Naive thymus-derived CD8-positive, alpha-beta T cell (primary cell): ENCODE data around the gene CTBP2. TPM values are rescaled to one million over a fixed set of nuclear protein-coding genes. Genes with fewer than 3 reads are reported as not detected.
A peak's percentile ranks its signal among the peaks of the same experiment; 100 is the strongest.
"Not testable (repeated sequence)": the region's sequence is repeated elsewhere in the genome, so short reads cannot be mapped to it uniquely, and the experiment has no call there.

ENCODE experiments used
- ATAC-seq, 2 donors: fragments of 150-1000 bp; cut with Tn5 transposase in 1 of 2; sonication (Bioruptor Pico), chemical (Tn5 transposase) in 1 of 2; 1 replicate in 1 of 2; 2 replicates in 1 of 2; pipeline ENCODE4 v1.10.0; 2021; ENCODE audit warnings: mild to moderate bottlenecking in 2 of 2, moderate library complexity in 2 of 2
- POLR2A ChIA-PET: fragments of 350-600 bp; sonication (Branson Sonifier 250); formaldehyde crosslinking; loops from one replicate; lab custom pipeline; 2021; ENCODE audit warnings: antibody characterized with exemption; lab: Charles Lee
- DNase-seq, 10 donors: peaks; one replicate each; pipeline versions ENCODE4 v3.0.0 to v3.0.0-alpha.2; 2020 to 2022
- H3K27ac Mint-ChIP-seq, 10 donors: one replicate each; pipeline ENCODE4 v1.8.0; 2020 to 2022; ENCODE audit warnings: mild to moderate bottlenecking in 10 of 10, mixed read lengths in 10 of 10, moderate library complexity in 4 of 10, inconsistent platforms in 1 of 10
- H3K27me3 Mint-ChIP-seq, 5 donors: one replicate each; pipeline ENCODE4 v1.8.0; 2021 to 2022; ENCODE audit warnings: mixed read lengths in 5 of 5
- H3K36me3 Mint-ChIP-seq, 3 donors: one replicate each; pipeline ENCODE4 v1.8.0; 2020 to 2022; ENCODE audit warnings: mixed read lengths in 3 of 3, mild to moderate bottlenecking in 2 of 3, inconsistent platforms in 1 of 3
- H3K4me1 Mint-ChIP-seq, 4 donors: one replicate each; pipeline ENCODE4 v1.8.0; 2021 to 2022; ENCODE audit warnings: mixed read lengths in 4 of 4
- H3K4me3 Mint-ChIP-seq, 10 donors: one replicate each; pipeline ENCODE4 v1.8.0; 2020 to 2022; ENCODE audit warnings: mild to moderate bottlenecking in 10 of 10, mixed read lengths in 10 of 10, moderate library complexity in 6 of 10, inconsistent platforms in 1 of 10
- H3K9me3 Mint-ChIP-seq, 9 donors: one replicate each; pipeline ENCODE4 v1.8.0; 2020 to 2022; ENCODE audit warnings: mixed read lengths in 9 of 9, mild to moderate bottlenecking in 3 of 9, inconsistent platforms in 1 of 9, moderate library complexity in 1 of 9
- polyA plus RNA-seq, 3 donors: library from polyadenylated mRNA; unstranded; fragments of 300-500 nt; fragmentation: Illumina TruSeq; gene quantifications; one replicate each; pipeline ENCODE4 v1.2.3, GENCODE V29; 2021
- total RNA-seq, 8 experiments: library from RNA in 2 of 8; stranded (reverse) in 2 of 8; gene quantifications; one replicate each; pipeline ENCODE4 v1.2.3 and lab custom pipeline; 2021 to 2026

The CTBP2 gene
- total and polyA plus RNA-seq, 5 experiments from 2014 or later = 0.05 to 3.1 (median 0.42) TPM

DNA sequence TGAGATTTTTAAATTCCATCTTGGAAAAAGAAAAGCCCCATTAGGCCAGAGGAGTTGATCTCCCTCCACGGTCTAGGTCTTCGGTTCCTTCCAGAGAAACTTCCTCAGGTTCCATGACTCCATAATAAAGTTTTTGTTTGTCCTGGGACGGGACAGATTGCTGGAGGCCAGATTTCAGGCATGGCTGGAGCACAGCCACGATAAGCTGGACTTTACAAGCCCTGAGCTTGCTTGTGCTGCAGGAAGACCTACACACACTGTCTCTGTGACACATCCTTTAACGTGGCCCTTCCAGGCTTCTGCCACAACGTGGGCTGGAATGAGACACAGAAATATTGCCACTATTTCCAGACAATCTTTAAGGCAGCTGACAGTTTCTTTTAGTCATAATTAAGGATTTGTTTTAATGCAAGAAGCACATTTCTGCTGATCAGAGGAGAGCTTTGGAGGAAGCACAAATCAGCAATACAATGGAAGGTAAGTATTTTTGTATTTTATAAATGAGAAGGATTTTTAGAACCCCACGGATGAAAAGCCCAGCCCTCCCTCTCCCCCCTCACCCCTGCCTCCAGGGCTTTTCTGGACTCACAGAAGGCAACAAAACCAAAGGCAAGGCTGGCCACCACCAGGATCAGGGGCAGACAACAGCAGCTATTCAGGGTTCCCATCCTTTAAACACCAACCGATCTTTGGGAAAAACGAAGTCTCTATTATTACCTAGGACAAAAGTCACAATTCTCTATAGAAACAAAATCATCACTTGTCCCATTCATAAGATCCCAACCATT, 6.5 kb downstream of the CTBP2 start:
- H3K4me3 Mint-ChIP-seq = peak overlapping the region in 1 of 10 donors; percentile 12
- peaks cover 49 to 82% (median 65%) of the 10 kb centered on the region in 5 donors for H3K27me3 Mint-ChIP-seq
- POLR2A ChIA-PET = no interaction called here

DNA sequence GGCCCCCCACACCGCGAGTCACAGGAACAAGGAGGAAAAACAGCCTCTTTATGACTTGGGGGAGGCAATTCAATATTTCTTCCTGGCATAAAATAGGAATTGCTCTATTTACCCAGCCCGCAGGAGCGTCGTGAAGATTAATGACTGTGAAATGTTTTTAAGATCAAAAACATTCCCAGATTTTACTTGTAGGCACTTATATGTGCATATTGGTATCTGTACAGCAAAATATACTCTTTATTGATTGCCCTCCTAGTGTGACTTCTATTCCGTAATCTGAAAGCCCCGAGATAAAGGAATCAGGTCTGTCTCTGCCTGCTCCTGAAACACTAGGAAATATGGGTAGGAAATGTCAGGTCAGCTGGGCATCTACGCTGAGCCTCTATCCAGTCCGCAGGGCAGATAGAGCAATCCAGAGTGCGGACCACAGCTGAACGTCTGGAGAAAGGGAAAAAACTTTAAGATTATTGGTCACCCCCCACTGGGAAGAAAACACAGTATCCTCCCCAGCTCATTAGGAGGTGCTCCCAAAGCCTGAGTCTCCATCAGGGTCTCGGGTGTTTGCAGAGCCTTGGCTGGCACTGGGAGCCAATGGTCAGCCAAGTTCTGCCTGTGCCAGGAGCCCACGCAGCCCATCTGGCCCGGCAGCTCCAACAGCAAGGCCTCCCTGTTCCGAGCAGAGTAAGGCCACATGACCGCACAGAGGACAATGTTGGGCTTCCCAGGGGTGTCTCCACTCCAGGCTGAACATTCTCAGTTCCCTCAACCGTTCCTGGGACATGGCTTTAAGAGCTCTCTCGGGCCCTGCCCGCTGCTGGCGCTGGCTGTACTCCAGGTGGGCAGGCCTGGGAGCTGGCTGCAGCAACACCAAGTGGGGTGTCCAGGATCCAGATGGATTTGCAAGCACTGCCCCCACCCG, 7.7 kb downstream of the CTBP2 start:
- POLR2A ChIA-PET = no interaction called here
- Mint-ChIP-seq H3K27me3 (peaks cover 48 to 84% (median 66%) of the 10 kb centered on the region in 5 donors), H3K27ac (no peak overlapping the region), H3K9me3 (no peaks in the 10 kb centered on the region), H3K36me3 (peaks cover 0 to 6% (median 0%) of the 10 kb centered on the region in 3 donors), H3K4me3 (no peak overlapping the region), H3K4me1 (peaks cover 0 to 80% (median 3%) of the 10 kb centered on the region in 4 donors)
- DNase-seq (no peak), ATAC-seq (no peak)

More for the DNA sequence above, 6.5 kb downstream of the CTBP2 start:
- peaks cover 0 to 74% (median 4%) of the 10 kb centered on the region in 4 donors for H3K4me1 Mint-ChIP-seq
- H3K27ac Mint-ChIP-seq = no peak overlapping the region
- peaks cover 0 to 6% (median 3%) of the 10 kb centered on the region in 3 donors for H3K36me3 Mint-ChIP-seq
- DNase-seq (no peak), ATAC-seq (no peak)
- peaks cover 0 to 4% (median 0%) of the 10 kb centered on the region in 9 donors for H3K9me3 Mint-ChIP-seq

DNA sequence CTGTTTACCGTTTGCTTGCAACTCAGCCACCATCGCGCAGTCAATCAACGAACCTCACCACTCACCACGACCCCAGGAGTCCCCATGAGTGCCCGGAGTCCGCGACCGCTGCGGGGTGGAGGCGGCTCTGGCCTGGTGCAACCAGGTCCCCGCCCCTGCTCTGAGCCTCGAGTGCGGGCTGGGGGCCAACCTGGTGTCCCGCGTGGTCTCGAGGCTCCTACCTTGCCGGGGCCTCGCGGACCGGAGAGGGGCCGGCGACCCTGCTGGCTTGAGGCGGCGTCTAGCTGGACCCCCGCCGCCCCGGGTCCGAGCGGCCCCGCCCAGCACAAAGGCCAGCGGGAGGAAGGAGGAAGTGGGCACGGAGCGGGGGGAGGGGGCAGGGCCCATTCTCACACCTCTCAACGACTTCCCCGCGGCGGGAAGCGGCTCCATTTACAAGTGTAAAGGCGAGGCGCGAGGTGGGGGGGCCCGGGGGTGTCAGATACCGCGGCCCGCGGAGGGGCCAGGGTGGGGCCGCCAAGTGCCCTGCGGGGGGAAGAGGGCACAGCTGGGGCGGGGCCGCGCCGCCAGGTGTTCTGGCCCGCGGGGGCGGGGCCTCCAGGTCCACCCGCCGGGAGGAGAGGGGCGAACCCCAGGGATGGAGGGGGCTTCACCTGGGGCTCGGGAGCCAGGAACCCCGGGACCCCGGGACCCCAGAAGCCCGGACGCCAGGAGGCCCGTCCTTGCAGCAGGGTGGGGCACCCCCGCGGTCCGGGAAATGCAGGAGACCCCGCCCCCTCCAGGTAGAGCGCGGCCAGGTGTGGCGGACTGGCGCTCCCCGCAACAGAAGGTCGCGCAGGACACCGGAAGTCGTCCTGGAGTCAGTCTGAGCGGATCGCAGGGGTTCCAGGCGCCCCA, 8.6 kb downstream of the CTBP2 start:
- H3K36me3 Mint-ChIP-seq = peaks cover 0 to 6% (median 0%) of the 10 kb centered on the region in 3 donors
- no peak for DNase-seq
- peaks cover 47 to 85% (median 65%) of the 10 kb centered on the region in 5 donors for H3K27me3 Mint-ChIP-seq

DNA sequence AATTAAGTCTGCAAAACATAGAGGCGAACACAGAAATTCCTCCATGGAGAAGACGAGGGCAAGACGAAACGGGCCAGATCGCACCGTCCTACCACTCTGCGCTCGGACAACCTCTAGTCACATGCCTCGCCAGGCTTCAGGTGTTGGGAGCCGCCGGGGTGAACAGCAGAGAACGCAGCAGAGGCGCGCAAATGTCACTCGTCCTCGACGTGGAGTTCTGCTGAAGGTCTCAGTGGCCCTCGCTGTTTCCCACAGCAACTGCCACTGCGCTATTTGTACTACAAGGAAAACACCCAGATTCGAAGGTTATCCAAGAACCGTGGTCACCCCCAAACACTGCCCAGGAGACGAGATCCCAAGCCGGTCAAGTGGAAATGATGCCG, 9.2 kb downstream of the CTBP2 start:
- Mint-ChIP-seq H3K4me3 (peak overlapping the region in 1 of 10 donors; percentile 24), H3K27me3 (peaks cover 46 to 81% (median 63%) of the 10 kb centered on the region in 5 donors), H3K27ac (no peak overlapping the region), H3K4me1 (peaks cover 0 to 80% (median 3%) of the 10 kb centered on the region in 4 donors), H3K36me3 (peaks cover 0 to 6% (median 0%) of the 10 kb centered on the region in 3 donors), H3K9me3 (no peaks in the 10 kb centered on the region)
- ATAC-seq (no peak), DNase-seq (no peak)
- POLR2A ChIA-PET = no interaction called here

More for the DNA sequence above, 8.6 kb downstream of the CTBP2 start:
- POLR2A ChIA-PET = no interaction called here
- H3K9me3 Mint-ChIP-seq = no peaks in the 10 kb centered on the region
- peaks cover 0 to 80% (median 3%) of the 10 kb centered on the region in 4 donors for H3K4me1 Mint-ChIP-seq
- no peak for ATAC-seq
- no peak overlapping the region for H3K27ac Mint-ChIP-seq
- peak overlapping the region in 1 of 10 donors; percentile 24 for H3K4me3 Mint-ChIP-seq

DNA sequence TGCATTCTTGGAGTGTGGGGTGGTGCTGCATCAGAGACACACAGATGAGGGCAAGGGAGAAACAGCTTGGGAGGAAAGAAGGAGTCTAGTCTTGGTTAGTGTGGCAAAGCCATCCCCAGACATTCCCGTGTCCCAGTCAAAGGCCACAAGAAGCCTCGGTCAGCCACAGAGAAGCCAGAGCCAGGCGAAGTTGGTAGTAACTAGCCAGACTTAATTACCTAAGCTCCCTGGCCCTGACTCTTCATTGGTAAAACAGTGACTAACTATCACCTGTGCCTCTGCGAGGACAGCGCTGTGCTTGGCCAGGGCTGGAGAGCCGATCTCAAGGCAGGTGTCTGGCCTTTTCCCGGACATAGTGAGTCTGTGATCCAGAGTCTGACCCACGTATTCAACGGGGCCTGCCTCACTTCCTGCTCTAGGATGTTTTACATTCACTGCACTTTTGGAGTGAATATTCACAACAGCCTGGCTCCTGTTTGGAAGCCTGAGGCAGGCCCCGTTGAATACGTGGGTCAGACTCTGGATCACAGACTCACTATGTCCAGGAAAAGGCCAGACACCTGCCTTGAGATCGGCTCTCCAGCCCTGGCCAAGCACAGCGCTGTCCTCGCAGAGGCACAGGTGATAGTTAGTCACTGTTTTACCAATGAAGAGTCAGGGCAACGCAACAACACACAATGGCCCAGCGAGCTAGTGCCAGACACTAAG, 9.8 kb downstream of the CTBP2 start:
- Mint-ChIP-seq H3K27ac (peak overlapping the region in 1 of 10 donors; percentile 54), H3K27me3 (peaks cover 42 to 75% (median 58%) of the 10 kb centered on the region in 5 donors), H3K4me3 (peak overlapping the region in 1 of 10 donors; percentile 50), H3K4me1 (peaks cover 0 to 76% (median 3%) of the 10 kb centered on the region in 4 donors)
- POLR2A ChIA-PET, DNase-seq, H3K9me3 Mint-ChIP-seq, H3K36me3 Mint-ChIP-seq, ATAC-seq: not testable (repeated sequence)

DNA sequence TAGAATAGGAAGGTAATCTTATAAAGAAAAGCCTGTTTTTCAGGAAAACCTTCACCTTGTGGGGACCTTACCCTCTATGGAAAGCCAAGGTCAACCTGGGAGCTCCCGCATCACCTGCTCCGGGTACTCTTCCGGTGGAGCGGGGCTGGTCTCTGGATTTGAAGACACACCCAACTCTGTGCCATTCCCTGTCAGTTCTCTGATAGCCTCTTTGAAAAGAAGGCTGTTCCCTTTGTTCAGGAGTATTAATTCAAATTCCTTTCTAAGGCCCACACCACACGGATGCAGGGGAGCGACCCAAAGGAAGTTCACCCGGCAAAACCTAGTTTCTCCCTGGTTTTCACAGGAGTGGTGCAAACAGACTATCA, 10.7 kb downstream of the CTBP2 start:
- Mint-ChIP-seq H3K9me3 (no peaks in the 10 kb centered on the region), H3K4me1 (peaks cover 0 to 76% (median 3%) of the 10 kb centered on the region in 4 donors), H3K27ac (no peak overlapping the region), H3K27me3 (peaks cover 37 to 72% (median 51%) of the 10 kb centered on the region in 5 donors), H3K36me3 (peaks cover 0 to 6% (median 0%) of the 10 kb centered on the region in 3 donors), H3K4me3 (no peak overlapping the region)
- no peak for DNase-seq
- POLR2A ChIA-PET = no interaction called here
- no peak for ATAC-seq

DNA sequence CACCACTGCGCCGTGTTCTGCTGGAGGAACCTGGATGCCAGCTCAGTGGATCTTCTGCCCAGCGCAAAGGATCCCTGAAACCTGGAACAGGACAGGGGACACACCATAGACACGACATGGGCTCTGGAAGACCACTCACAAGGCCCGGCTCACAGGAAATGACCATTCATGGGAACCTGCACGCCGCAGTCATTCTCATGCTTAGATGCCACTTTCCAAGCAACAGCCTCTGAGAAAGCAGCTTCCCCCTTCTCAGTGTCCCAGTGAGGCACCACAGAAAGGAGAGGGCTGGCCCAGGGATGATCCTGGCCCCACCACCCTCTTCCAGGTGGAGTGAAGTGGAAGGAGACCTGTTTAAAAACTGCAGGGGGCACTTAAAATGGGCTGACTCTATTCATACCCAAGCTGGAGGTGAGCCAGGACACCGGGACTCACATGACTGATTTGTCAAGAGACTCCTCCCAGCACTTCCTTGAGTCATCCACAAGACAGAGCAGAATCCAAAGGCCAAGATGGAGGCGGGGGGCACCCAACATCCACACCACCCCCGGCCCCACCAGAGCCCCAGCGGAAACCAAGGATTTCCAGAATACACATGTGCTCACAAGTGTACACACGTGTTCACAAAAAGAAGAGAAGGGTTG, 11.2 kb downstream of the CTBP2 start:
- Mint-ChIP-seq H3K4me3 (no peak overlapping the region), H3K27ac (no peak overlapping the region), H3K4me1 (peaks cover 0 to 76% (median 3%) of the 10 kb centered on the region in 4 donors), H3K36me3 (peaks cover 0 to 6% (median 0%) of the 10 kb centered on the region in 3 donors), H3K27me3 (peaks cover 33 to 67% (median 47%) of the 10 kb centered on the region in 5 donors), H3K9me3 (no peaks in the 10 kb centered on the region)
- DNase-seq (no peak), ATAC-seq (no peak)
- POLR2A ChIA-PET = no interaction called here

DNA sequence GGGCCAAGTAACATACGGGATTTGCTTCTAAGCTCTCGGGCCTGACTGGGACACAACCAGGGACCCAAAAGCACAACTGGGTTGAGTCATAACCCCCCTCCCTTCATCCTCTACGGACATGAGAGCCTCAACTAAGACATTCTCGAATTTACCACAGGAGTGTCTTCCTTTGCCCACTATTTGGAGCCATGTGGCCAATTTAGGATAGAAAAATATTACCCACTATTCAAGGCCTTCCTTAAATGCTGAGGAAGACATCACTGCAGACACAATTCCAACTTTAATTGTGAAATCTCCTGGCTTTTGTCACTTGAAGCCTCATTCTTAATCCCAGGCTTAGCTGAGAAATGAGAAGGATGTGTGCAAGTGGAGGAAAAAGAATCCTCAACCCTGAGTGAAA, 11.8 kb downstream of the CTBP2 start:
- H3K36me3 Mint-ChIP-seq = peaks cover 0 to 6% (median 0%) of the 10 kb centered on the region in 3 donors
- no peak overlapping the region for H3K27ac Mint-ChIP-seq
- H3K27me3 Mint-ChIP-seq = peaks cover 30 to 63% (median 45%) of the 10 kb centered on the region in 5 donors
- peaks cover 0 to 76% (median 3%) of the 10 kb centered on the region in 4 donors for H3K4me1 Mint-ChIP-seq
- POLR2A ChIA-PET = no interaction called here
- ATAC-seq (no peak), DNase-seq (no peak)
- no peak overlapping the region for H3K4me3 Mint-ChIP-seq
- H3K9me3 Mint-ChIP-seq = no peaks in the 10 kb centered on the region

DNA sequence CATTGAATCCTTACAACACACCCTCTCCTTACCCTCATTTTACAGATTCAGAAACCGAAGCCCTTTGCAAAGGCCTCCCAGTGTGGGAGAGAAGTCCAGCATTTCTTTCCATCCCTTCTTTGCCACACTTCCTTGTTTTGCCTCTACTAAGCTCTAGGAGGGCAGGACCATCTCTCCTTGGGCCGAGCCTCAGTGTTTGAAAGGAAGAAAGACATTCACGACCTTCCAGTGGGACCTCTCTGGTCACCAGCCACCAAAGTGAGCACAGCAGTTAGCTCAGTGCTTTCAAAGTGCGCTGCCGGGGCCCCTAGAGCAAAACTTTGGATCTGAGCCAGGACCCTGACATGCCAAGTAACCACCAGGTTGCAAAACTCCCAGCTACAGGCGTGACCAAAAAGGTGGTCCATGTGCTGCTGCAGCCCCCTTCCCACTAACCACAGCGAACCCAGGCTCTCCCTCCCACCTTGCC, 12.4 kb downstream of the CTBP2 start:
- POLR2A ChIA-PET = no interaction called here
- H3K27ac Mint-ChIP-seq = peak overlapping the region in 2 of 10 donors; percentile 9 to 64

DNA sequence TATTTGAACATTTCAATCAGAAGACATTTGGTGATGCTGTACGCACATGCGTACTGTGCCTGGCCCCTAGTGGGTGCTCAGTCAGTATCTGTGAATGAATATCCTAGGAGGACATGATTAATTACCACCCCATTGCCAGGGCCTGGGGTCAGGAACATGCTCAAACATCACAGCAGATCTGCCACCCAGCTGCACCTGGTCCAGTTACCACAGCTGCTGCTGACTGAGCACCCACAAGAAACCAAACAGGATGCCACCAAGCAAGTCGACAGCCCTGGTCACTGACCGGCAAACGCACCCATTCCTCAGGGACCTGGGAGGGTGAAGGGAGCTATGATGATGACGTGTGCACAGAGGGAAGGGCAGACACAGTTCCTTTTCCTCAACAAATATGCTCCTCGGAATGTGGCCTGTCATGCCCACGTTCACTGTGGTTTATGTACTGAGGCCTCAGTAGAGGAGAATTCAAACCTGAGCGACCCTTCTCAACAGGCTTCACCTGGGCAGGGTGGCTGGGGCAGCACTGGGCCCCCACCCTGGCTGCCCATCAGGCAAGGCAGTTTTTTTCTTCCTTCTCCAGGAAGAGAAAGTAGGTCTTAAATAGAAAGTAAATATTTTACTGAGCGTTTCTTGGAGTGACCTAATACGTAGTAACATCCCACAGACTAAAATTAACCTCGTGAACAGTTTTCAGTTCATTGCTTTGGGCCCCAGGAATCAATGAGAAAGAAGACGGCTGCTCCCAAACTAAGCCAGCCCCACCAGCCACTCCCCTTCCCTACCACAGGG, 13.4 kb downstream of the CTBP2 start:
- peak overlapping the region in 1 of 10 donors; percentile 57 for H3K4me3 Mint-ChIP-seq

More for the DNA sequence above, 12.4 kb downstream of the CTBP2 start:
- Mint-ChIP-seq H3K36me3 (peaks cover 0 to 6% (median 0%) of the 10 kb centered on the region in 3 donors), H3K9me3 (no peaks in the 10 kb centered on the region), H3K4me3 (peak overlapping the region in 1 of 10 donors; percentile 37), H3K4me1 (peaks cover 0 to 72% (median 3%) of the 10 kb centered on the region in 4 donors), H3K27me3 (peaks cover 27 to 58% (median 40%) of the 10 kb centered on the region in 5 donors)
- DNase-seq (no peak), ATAC-seq (no peak)

More for the DNA sequence above, 13.4 kb downstream of the CTBP2 start:
- POLR2A ChIA-PET = no interaction called here
- H3K36me3 Mint-ChIP-seq = peaks cover 0 to 6% (median 0%) of the 10 kb centered on the region in 3 donors
- H3K9me3 Mint-ChIP-seq = no peaks in the 10 kb centered on the region
- ATAC-seq = no peak
- peaks cover 24 to 50% (median 35%) of the 10 kb centered on the region in 5 donors for H3K27me3 Mint-ChIP-seq
- peaks cover 0 to 68% (median 3%) of the 10 kb centered on the region in 4 donors for H3K4me1 Mint-ChIP-seq
- H3K27ac Mint-ChIP-seq = peak overlapping the region in 2 of 10 donors; percentile 13 to 57
- no peak for DNase-seq
